ENCODE data around the gene MOV10L1.
A peak's percentile ranks its signal among the peaks of the same experiment; 100 is the strongest.

MOV10L1 gene

DNA sequence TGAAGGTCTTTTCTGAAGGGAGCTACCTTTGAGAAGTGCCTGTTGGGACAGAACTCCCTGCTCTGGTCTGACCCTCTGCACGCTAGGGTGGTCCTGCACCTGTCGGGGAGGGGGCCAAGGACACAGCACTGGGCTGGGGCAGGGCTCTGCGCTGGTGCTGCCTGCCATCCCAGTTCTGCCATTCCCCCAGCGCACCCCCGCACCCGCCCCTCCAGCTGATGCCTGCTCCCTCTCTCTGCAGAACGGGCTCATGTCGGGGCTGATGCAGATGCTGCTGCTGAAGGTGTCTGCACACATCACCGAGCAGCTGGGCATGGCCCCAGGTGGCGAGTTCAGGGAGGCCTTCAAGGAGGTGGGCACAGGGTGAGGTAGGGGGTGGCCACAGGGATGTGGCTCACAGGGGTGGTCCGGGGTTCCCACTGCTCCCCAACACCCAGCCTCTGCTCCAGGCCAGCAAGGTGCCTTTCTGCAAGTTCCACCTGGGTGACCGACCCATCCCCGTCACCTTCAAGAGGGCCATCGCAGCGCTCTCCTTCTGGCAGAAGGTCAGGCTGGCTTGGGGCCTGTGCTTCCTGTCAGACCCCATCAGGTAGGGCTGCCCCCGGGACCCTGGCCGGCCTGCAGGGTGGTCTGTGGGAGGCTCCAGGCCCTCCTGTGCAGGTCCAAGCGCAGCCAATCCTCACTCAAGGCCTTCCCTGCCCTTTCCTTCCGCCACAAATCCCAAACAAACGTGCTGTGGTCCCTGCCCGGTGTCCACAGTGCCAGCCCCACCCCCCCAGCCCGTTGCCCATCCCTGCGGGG, 107.4 kb downstream of the MOV10L1 start:
- no peak for DNase-seq (ENCODE audit: low spot score)
- TF ChIP-seq, protein P1, sequence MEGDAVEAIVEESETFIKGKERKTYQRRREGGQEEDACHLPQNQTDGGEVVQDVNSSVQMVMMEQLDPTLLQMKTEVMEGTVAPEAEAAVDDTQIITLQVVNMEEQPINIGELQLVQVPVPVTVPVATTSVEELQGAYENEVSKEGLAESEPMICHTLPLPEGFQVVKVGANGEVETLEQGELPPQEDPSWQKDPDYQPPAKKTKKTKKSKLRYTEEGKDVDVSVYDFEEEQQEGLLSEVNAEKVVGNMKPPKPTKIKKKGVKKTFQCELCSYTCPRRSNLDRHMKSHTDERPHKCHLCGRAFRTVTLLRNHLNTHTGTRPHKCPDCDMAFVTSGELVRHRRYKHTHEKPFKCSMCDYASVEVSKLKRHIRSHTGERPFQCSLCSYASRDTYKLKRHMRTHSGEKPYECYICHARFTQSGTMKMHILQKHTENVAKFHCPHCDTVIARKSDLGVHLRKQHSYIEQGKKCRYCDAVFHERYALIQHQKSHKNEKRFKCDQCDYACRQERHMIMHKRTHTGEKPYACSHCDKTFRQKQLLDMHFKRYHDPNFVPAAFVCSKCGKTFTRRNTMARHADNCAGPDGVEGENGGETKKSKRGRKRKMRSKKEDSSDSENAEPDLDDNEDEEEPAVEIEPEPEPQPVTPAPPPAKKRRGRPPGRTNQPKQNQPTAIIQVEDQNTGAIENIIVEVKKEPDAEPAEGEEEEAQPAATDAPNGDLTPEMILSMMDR (conservative IDR thresholded peaks at IDR 0.05; ENCODE audit: low read depth) = no peak
- H3K27ac ChIP-seq = peak overlapping the region; percentile 47
- CTCF ChIA-PET = no interaction called here
- POLR2A ChIA-PET (ENCODE audit: low non-redundant PET) = no interaction called here

DNA sequence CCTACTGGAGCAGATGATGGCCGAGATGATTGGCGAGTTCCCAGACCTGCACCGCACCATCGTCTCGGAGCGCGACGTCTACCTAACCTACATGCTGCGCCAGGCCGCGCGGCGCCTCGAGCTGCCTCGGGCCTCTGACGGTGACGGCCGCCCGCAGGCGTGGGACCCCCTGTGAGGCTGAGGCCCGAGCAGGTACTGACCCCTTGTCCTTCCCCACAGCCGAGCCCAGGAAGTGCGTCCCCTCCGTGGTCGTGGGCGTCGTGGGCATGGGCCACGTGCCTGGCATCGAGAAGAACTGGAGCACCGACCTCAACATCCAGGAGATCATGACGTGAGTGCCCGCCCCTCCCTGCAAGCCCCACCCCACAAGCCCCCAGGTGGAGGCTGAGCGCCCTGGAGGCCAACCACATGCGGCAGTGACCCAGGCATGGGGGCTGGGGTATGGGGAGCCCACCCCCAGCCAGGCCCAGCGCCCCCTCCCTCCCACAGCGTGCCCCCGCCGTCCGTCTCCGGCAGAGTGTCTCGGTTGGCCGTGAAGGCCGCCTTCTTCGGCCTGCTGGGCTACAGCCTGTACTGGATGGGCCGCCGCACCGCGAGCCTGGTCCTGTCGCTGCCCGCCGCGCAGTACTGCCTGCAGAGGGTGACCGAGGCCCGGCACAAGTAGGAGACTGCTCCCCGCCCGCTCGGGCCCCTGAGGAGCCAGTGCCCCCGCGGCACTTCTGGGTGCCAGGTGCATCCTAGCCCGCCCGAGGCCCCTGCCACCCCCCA, 108.2 kb downstream of the MOV10L1 start:
- POLR2A ChIA-PET (ENCODE audit: low non-redundant PET) = no interaction called here
- TF ChIP-seq, protein P1 (conservative IDR thresholded peaks at IDR 0.05; ENCODE audit: low read depth) = no peak
- peak overlapping the region; percentile 76 for H3K27ac ChIP-seq

DNA sequence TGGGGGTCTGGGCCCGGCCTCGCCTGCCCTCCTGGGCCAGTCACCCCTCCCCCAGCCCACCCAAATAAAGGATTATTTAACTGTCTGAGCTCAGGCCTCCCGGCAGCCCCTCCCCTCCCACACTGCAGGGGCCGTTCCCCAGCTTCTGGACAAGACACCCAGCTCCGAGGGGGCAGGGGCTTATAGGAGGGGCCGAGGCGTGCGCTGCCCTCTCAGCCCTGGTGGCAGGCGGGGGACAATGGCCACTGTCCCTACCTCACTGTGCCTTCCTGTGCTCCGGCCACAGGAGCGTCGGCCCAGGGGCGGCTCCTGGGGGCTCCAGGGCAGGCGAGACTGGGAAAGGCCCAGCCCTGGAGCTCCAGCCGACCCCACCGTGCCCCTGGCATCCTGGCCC, 108.8 kb downstream of the MOV10L1 start:
- H3K27ac ChIP-seq = peak overlapping the region; percentile 76
- ChIA-PET POLR2A (ENCODE audit: low non-redundant PET) (no interaction called here), CTCF (no interaction called here)
- TF ChIP-seq, protein P1 (conservative IDR thresholded peaks at IDR 0.05; ENCODE audit: low read depth) = no peak
- no peak for DNase-seq (ENCODE audit: low spot score)

More for the DNA sequence above, 108.2 kb downstream of the MOV10L1 start:
- CTCF ChIA-PET = no interaction called here
- no peak for DNase-seq (ENCODE audit: low spot score)

DNA sequence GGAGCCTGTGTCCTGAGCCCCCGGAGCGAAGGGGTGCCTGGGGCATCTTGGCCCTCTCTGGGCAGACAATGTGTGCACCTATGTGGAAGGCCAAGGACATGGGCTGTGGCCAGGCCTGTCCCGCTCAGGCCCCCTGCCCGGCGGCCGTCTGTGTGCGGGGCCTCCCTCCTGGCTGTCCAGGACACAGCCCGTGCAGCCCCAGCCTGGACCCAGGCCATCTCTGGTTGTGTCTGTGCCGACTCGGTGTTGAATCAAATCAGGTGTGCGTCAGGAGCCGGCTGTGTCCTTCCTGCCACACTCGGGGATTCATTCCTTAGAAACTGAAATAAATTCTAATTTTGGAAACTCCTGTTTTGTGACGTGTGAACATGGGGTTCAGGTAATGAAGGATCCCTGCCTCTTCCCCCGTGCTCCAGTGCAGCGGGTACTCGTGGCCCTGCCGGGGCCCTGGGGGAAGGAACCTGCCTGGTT, 109.5 kb downstream of the MOV10L1 start:
- POLR2A ChIA-PET (ENCODE audit: low non-redundant PET) = no interaction called here
- no peak for DNase-seq (ENCODE audit: low spot score)
- TF ChIP-seq, protein P1 (conservative IDR thresholded peaks at IDR 0.05; ENCODE audit: low read depth) = no peak
- CTCF ChIA-PET = no interaction called here
- H3K27ac ChIP-seq = peak overlapping the region; percentile 76

DNA sequence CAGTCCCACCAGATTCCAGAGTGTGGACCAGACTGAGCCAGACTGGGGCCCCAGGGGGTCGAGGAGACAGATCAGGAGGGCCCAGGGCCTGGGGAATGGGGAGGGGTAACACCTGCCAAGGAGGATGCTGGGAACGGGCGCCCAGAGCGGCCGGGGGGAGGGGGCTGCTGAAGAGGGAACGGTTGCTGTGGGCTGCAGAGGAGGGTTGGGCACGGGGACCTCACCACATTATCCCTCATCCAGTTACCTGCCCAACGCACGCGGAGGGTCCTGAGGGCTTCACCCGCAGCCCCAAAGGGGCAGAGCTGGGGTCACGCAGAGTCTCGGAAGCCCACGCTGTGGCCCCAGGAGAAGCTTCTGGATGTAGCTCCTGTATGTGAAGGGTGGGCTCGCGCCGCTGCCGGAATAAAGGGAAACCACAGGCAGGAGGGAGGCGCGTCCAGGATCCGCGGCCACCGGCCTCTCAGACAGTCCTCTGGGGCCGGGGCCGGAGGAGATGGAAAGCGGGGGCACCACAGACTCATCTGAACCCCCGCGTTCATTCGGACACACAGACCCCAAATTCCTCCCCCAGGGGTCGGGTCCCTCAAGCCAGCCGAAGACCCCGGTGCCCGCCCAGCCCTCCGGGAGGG, 110.1 kb downstream of the MOV10L1 start:
- ChIA-PET POLR2A (ENCODE audit: low non-redundant PET) (no interaction called here), CTCF (no interaction called here)
- DNase-seq (ENCODE audit: low spot score) = no peak
- peak overlapping the region; percentile 76 for H3K27ac ChIP-seq
- TF ChIP-seq, protein P1 (conservative IDR thresholded peaks at IDR 0.05; ENCODE audit: low read depth) = no peak

DNA sequence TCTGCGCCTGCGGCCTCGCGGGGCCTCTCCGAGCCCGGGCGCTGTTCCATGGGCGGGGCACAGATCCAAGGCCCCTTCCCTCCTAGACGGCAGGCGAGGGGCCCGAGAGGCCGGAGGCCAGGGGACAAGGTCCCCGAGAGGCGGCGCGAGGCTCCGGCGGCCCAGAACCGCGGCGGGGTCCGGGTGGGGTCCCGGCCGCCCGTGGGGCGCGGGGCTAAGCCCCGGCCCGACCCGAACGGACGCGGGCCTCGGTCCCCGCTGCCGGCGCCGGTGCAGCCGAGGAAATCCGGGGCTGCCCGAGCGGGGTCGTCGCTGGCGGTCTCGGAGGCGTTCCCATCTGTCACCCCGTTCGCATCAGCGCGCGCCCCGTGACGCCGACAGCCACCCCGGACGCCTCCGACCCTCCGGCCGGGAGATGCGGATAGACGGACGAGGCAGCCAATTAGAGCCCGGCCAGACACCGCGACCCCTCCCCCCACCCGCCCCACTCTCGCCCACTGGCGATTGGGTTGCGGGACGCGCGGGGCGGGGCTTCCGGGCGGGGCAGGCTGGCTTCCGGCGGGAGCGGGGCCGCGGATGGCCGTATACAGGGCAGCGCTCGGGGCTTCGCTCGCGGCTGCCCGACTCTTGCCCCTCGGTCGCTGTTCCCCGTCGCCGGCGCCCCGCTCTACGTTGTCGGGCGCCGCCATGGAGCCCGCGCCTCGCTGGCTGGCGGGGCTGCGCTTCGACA, 110.8 kb downstream of the MOV10L1 start, which contains the start of gene SELENOO:
TSS of gene SELENOO (plus strand) at position 551 of the 730 bp plus-strand sequence. CDS start at position 577, 26 bp downstream.
- H3K27ac ChIP-seq = peak within 1 kb of the TSS; percentile 76
- ChIA-PET CTCF (no interaction called here), POLR2A (ENCODE audit: low non-redundant PET) (no interaction called here)
- TF ChIP-seq, protein P1 (conservative IDR thresholded peaks at IDR 0.05; ENCODE audit: low read depth) = no peak
- DNase-seq (ENCODE audit: low spot score) = peak; percentile 92

Data from RWPE1 (cell line).